ENCODE data around the gene SOD3.

Gene SOD3

GRCh38 chr4:24840826-24841543 lies 45.6 kb downstream of the SOD3 start:
- no peak for DNase-seq (ENCODE audit: low spot score)

DNA sequence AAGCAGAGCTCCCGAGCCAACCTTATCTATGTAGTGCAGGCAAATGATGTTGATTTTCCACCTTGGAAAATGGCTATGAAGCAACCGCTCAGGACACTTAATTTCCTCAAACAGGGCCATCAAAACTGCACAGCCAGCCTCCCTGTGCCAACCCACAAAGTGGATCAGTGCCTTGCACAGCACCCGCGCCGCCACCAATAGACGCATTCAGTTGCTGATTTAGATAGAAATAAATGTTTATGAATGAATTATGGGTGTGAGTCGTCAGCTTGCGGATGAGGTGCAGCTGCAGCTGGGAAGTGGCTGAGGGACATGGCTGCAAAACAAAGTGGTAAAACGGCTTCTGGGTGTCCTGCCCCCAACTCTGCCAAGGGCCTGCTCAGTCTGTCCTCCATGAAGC lies 47.0 kb downstream of the SOD3 start:
- no peak for DNase-seq (ENCODE audit: low spot score)

GRCh38 chr4:24843096-24843495 lies 47.7 kb downstream of the SOD3 start:
- no peak for DNase-seq (ENCODE audit: low spot score)

DNA sequence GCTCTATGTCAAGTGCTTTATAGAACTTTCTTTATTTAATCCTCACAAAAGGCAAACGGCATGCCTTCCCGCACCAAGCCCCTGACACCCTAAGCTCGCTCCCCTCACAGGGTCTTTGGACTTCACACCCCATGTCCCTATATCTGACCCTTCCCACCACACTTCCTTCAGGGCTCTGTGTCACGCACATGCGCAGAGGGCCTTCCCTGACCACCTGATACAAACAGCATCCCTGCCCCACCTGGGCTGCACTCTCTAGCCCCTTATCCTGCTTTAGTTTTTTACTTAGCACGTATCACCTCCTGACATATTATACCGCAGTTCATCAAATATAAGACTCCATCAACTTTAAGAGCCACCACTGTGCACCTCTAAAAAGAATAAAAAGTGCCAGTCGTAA lies 49.8 kb downstream of the SOD3 start:
- DNase-seq (ENCODE audit: low spot score): no peak

- no peak for DNase-seq (ENCODE audit: low spot score)
These were observed 50.5 kb downstream of the SOD3 start for GRCh38 chr4:24845902-24846301.

DNA sequence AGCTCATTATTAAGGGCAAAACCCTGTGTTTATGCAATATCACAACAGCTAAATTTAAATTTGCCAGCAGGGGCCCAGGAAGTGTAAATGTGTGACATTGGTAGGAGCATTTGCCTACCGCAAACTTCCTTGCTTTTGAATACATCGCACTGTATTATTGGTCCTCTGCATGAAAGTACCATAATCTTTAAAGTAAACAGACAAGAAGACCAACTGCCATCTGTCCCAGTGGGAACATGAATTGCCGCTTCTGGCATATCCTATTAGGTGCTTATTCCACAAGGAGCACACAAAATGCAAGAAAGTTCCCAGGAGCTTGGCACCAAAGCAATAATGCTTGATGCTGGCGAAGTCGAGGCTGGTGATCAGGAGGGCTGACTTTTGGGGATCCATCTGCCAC lies 51.3 kb downstream of the SOD3 start:
- no peak for DNase-seq (ENCODE audit: low spot score)

GRCh38 chr4:24849351-24849750 lies 54.0 kb downstream of the SOD3 start:
- DNase-seq (ENCODE audit: low spot score): no peak

- no peak for DNase-seq (ENCODE audit: low spot score)
These were observed 54.4 kb downstream of the SOD3 start for GRCh38 chr4:24849756-24850155.
